GM21381 (cell line): Measurements from ENCODE around the gene HES5.

Experiments
- ATAC-seq: cut with Tn5 transposase; IDR thresholded peaks from one replicate; pipeline ENCODE4 v1.9.1; 2021; ENCODE audit warnings: mild to moderate bottlenecking, moderate library complexity; ENCODE audit not compliant: unreplicated experiment

Gene HES5

DNA sequence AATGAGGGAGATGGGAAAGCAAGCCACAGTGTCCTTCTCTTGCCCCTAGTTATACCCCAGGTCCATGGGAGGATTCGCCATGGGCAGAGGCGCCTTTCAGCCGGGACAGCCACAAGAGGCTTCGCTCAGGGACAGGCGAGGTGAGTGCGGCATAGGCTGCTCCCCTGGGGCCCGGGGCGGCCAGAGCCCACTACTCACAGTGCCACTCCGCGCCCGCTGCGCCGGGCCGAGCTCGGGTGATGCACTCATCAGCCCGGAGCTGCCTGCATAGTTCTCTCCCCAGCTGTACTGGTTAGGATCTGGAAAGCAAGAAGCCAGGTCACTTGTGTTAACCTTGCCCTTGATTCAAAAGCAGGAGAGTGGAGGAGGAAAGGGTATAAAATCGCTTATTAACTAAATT is 12.1 kb downstream of the HES5 start:
- ATAC-seq, result no peak

DNA sequence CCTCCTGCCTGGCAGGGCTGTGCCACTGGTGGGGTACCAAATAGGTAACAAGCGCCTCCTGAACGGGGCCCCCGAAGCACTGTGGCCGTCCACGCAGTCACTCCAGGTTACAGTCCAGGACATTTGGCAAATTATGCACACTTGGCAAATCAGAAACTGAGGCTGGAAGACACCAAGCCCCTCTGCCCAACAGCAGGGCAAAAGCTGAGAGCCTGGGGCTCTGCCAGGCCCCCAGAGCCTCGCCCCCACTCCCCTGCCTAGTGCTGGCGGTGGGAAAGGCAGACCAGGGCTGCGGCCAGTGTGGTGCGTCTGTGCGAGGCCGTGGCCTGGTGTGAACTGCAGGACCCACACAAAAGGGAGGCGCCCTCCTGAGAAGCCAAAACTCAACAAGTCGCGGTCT is 13.1 kb downstream of the HES5 start:
- ATAC-seq, result no peak

DNA sequence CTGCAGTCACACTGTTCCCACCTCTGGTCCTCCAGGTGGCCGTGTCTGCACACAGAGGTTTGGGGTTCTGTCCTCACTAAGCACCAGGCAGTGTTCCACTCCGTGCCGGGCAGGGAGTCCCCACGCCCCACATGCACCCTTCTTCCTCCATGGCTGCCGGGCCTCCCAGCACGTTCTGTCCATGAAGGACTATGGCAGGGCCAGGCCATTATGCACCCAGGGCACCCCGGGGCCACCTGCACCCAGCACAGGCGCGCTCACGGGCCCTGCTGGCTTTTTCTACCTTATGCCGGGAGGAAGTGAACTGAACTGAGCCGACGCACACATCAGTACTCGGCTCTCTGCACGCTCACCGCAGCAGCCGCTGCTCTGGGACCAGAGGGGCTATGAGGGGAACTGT is 13.9 kb downstream of the HES5 start:
- no peak for ATAC-seq

DNA sequence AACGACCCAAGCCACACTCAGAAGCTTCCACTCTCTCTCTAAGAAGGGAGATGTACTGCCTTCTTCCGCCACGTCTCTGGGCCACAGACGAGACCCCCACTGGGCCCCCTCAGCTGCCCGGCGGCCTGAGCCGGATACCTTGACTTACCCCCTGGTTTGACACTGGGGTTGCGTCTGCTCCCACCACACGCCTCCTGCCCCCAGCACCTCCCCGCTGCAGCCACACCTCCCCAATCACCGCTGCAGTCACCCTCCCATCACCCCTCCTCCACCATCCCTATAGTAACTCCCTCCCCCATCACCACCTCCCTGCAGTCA is 14.3 kb downstream of the HES5 start:
- ATAC-seq, result no peak

DNA sequence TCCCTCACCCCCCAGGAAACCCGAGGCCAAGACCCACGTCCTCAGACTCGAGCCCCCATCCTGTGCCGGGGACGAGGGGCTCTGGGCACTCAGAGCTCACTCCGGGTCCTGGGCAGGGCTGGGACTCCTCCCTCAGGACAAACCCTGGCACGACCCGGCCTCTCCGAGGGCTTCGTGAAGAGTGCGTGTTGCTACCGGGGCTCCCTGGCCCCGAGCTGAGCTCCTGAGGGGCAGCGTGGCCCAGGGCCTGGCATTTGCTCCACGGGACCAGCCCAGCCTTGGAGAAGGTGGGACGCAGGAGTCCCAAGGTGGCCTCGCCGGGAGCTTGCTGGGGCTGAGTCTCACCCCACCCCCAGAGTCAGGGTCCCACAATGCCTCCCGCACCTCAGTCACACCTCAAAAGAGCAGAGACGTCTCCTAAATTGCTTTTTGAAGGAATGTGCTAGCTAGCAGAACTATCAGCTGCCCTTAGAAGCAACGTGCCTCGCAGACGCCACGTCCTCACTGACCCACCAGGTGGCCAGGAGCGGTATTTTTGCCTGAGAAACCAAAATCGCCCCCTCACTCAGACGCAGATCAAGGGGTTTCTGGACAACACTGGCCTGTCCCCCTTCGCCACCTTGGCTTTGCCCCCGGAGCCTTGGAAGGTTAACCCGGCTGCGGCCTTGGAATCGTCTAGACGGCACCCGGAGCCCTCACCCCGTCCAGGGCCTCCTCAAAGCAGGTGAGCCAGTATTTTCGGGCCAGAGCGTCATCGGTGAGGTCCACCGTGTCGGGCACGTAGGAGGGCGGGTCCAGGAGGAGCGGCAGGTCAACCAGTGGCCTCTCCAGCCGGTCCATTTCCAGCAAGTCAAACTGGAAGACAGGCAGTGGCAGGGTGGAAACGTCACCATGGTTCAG is 14.9 kb downstream of the HES5 start:
- ATAC-seq, result no peak

DNA sequence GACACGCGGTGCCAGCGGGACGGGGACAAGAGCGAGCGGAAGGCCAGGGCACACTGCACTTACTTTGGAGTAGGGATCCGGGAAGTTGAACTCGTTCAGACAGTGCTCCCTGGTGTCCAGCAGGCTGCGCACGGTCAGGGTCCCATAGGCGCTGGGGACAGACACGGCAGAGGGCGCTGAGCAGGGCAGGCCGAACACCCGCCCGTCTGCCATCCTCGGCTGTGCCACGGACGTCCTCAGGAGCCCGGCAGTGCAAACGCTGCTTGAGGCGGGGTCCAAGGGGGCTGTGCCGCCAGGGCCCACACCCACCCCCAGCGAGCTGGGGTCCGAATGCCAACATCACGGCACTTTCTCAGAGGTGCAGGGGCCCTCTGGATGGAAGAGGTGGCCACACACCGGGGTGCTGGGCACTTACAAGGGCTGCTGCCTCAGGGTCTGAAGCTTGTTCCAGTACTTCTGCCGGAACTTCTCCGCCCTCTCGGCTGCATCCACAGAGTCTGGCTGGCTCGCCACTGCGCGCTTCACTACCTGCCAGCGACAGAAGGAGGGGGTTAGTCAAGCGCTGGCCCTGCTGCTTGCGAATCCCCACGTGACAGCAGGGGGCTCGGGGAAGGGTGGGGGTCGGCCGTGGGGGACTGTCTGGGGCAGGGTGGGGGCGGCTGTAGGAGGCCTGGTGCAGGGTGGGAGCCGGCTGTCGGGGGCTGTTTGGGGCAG is 16.0 kb downstream of the HES5 start:
- ATAC-seq, result no peak

DNA sequence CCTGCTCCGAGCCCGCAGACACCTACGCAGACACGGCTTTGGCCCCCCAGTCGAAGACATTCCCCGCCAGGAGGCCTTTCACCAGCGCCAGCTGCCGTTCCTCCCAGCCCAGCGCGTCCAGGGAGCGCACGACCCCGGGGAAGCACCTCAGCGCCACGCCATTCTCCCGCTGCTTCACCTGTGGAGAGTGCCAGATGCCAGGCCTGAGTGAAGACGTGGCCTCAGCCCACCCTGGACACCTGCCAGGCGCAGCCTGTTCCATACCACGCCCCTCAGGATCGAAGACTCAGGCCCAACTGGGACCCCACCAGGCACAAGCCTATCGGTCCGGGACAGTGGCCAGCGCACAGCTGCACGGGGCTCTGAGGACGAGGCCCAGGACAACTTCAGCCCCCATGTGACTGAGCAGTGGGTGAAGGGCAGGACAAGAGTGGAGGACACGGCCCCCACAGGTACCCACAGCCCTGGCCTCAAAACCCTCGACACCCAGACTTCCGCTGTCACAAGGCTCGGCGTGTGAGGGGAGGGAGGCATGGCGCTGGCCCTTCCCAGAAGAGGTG is 17.1 kb downstream of the HES5 start:
- ATAC-seq, result no peak

DNA sequence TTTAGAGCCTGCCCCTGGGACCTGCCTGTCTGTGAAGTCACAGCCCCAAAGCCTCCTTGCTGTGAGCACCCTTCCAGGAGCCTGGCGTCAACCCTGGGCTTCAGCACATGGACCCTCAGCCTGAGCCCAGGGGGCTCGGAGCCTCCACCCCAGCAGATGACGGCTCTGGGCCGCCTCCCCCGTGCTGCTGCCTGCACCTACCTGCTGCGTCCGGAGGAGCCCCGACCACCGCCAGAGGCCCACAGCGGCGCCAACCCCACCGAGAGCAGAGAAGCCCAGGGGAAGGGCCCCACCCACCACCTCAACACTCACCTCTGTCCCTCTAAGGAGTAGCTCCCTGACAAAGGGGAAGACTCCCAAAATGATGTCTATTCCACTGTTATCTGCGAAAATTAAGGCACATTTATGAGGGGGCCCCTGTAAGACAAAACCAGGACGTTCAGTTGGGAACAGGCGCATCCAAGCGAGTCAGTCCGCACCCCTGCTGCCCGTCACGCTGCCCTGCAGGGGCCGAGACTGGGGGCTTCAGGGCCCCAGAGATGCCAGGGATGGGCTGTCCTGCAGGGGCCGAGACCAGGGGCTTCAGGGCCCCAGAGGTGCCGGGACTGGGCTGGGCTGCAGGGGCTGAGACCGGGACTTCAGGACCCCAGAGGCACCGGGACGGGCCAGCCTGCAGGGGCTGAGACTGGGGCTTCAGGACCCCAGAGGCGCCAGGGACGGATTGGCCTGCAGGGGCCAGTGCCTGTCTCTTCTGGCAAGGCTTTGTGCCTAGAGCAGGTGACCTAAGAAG is 19.5 kb downstream of the HES5 start:
- no peak for ATAC-seq

DNA sequence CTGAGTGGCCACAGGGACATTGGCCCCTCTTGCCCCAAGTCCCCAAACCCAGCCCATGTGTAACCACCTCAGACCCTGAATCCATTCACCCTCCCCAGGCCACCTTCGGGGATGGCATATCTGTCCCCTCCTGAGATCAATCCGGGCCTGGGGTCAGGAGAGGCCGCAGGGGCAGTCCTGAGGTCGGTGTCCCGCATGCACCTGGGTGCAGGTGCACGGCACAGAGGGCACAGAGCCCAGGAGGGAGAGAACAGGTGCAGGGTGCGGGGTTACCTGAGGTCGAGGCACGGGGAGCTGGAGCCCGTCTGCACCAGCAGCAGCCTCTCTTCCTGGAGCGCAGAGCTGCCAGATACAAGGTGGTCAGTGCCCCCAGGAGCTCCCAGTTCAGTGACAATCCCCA is 20.5 kb downstream of the HES5 start:
- ATAC-seq, result no peak

DNA sequence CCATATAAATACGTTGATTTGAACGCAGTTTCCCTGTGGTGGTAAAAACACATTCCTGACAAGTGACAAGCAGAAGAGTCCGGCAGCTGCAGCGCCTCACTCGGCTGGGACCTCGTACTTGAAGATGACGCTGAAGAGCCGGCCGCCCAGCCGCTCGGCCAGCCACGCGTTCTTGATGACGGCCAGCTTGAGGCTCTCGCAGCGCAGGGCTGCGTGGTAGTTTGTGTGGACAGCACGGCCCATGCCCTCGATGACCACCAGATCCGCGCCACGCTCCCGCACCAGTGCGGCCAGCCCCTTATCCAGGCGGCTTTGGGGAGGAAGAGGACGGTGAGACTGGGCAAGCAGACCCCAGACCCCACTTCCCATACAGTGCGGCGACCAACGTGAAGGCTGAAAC is 21.3 kb downstream of the HES5 start:
- no peak for ATAC-seq

DNA sequence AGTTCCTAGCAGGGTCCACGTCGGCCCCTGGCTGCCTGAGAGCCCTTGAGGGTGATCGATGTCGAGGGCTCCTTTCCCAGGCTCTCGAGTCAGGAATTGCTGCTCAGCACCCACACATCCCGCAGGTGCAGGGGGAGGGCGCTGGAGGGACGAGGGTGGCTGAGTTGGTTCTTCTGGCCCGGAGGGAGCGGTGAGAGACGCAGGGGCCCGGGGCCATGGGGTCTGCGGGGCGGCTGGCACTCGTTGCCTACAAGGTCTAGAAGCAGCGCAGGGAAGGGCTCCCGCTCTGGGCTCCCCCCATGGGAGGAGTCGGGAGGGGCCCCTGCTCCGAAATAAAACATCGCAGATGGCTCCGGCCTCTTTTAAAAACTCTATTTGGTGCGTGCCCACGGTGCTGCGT is 21.9 kb downstream of the HES5 start:
- ATAC-seq, result no peak

DNA sequence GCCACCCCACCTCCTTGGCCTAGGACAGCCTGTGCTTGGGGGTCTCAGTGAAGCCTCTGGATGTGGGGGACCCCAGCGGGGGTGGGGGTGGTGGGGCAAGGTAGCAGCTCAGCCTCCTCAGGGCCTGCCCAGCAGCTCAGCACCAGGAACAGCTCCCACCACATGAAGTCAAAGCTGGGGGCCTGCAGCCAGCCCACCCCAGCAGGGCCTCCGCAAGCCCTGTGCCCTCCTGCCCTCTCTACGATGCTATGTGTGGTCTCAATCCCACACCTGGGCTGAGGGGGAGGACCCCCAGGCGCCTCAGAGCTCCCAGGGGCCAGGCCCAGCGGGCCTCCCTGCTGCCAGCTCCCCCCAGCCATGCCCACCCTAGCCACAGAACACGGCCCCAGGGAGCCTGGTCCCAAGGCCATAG is 22.3 kb downstream of the HES5 start:
- ATAC-seq, result no peak

DNA sequence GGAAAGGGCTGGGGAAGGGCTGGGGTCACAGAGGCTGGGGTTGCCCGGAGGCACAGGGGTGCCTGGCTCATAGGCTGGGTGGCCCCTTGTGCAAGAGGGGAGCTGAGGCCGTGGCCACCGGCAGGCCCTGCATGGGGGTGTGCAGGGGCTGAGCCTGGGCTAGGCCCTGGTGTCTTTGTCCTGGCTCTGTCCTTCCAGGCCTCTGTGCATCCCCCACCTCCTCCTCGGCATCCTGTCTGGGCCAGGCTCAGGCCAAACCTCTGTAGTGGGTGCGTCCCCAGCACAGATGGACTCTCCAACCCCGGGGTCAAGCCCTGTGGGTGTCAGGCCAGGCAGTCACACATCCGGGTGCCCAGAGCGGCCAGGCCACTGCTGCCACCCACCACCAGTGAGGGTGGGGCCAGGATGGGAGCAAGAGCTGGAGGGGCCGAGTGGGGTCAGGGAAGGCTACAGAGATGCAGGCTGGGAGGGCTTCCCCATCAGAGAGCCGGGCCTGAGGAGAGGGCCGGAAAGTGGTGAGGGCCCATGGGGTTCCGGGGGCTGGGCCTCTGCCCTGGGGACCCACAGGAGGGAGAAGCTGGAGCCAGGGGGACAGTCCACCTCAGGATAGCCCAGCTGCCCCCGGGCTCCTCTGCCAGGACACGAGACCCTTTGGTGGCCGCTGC is 23.0 kb downstream of the HES5 start:
- ATAC-seq, result no peak

DNA sequence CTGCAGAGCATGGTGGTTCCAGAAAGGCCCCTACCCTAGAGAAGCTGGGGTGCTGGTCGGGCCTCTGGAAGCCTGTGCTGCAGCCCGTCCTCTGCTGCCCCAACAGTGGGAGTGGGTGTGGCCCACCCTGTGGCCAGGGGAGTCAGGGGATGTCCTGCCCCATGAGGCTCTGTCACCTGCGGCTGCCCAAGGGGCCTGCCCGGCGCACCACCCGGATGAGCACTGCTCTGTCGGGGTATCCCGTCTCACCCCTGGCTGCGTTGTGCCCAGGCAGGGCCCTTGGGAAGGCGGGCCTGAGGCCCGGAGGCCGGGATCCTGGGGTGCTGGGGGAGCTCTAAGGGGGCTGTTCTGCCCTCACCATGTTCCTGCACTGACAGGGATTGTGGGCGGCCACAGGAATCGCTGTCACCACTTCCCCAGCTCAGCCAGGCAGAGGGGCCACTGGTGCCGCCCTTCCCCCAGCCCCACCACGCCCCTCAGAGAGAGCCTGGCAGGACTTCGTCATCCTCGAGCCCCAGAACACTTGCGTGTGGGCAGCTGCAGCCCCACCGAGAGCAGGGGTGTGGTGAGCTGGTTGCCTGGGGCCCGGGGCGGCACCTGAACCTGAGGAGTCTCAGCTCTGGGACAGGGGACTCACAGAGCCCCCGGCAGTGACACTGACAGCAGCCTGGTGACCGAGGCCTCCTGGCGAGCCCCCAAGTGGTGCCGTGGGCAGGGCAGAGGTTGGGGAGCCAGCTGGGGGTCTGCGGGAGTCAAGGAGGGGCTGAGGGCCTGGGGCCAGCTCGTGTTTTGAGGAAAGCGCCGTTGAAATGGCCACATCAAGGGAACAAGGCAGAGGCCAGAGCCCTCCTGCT is 23.8 kb downstream of the HES5 start:
- ATAC-seq, result no peak

DNA sequence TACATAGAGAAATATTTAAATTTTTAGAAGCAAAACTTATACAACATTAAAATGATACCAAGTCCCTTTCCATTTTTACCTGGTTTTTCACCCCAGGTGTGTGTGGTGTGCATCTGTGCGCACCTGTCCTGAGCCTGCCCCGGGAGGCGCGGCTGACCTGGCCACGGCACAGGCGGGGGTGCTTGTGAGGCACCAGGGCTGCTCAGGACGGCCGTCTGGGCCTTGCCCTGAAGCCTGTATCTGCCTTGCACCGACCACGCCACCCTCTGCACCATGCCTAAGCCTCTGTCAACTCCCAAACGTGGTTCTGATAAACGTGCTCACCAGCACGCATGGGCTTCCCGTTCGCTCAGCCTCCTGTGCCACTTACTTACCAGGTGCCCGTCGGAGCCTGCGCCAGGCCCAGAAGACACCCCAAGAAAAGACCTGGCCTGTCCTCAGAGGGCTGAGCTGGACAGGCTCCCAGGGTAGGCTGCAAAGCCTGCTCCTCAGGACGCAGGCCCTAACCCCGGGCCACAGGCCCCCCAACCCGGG is 24.5 kb downstream of the HES5 start:
- no peak for ATAC-seq

DNA sequence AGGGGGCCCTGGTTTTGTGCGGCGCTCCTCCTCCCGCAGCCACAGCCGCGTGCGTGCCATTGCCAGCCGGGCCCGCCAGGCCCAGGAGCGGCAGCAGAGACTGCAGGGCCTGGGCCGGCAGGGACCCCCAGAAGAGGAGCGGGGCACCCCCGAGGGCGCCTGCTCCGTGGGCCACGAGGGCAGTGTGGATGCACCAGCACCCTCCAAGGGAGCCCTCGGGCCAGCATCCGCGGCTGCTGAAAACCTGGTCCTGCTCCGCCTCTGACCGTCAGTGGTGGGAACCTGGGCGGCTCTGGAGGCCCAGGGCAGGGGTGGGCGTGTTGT is 25.2 kb downstream of the HES5 start:
- no peak for ATAC-seq

DNA sequence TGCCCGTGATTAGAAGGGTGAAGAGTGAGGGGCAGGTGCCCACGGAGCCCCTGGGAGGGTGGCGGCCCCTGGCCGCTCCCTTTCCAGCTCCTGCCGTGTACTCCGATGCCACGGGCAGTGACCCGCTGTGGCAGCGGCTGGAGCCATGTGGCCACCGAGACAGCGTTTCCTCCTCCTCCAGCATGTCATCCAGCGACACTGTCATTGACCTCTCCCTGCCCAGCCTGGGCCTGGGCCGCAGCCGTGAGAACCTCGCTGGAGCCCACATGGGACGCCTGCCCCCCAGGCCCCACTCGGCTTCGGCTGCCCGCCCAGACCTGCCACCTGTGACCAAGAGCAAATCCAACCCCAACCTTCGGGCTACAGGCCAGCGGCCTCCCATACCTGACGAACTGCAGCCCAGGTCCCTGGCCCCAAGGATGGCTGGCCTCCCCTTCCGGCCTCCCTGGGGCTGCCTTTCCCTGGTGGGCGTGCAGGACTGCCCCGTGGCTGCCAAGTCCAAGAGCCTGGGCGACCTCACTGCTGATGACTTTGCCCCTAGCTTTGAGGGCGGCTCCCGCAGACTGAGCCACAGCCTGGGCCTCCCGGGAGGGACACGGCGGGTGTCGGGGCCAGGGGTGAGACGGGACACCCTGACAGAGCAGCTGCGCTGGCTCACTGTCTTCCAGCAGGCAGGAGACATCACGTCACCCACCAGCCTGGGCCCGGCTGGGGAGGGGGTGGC is 25.7 kb downstream of the HES5 start:
- no peak for ATAC-seq

DNA sequence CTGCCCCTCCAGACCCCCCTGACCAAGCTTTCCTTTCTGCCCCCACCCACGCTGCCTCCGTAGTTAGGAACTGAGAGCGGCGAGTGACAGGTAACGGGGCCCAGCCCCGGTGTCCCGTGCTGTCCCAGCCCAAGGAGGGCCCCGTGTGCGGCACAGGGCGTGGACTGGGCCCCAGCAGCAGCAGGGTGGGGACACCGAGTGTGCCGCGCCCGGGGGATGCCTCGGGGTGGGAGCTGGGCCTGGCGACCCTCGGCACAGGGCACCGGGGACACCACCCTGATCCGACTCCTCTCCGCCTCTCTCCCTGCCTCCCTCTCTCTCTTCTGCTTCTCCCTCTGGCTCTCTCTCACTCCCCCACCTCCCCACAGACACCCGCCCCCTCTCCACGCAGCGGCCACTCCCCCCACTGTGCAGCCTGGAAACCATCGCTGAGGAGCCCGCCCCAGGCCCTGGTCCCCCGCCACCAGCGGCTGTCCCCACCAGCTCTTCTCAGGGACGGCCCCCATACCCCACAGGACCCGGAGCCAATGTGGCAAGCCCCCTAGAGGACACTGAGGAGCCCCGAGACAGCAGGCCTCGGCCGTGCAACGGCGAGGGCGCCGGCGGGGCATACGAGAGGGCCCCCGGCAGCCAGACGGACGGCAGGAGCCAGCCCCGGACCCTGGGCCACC is 26.4 kb downstream of the HES5 start:
- no peak for ATAC-seq
